ENCODE data around the gene SLC26A5.

SLC26A5 gene

DNA sequence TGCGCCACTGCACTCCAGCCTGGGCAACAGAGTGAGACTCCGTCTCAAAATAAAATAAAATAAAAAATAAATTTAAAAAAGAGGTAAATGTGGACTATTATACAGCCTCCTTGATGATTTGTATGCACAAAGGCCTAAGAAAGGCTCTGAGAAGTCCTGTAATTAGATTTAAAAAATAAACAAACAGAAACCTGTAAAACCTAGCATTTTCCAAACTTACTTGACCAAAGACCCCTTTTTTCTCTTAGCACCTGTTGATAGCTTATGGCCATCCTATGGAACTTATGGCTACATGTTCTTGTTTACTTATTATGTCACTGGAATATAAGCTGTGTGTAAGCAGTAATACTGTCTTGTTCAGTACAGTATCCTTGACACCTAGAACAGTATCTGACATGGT is 107.1 kb downstream of the SLC26A5 start:
- no peak for TF ChIP-seq ZBTB7A (IDR thresholded peaks at IDR 0.05; ENCODE audit: low read depth)
- TF ChIP-seq TEAD4 (IDR thresholded peaks at IDR 0.05), result no peak
- no peak for TF ChIP-seq FOXM1 (IDR thresholded peaks at IDR 0.05; ENCODE audit: borderline replicate concordance, low read depth)
- no peak for TF ChIP-seq TAF1 (IDR thresholded peaks at IDR 0.05; ENCODE audit: low read depth)
- TF ChIP-seq, protein P1, sequence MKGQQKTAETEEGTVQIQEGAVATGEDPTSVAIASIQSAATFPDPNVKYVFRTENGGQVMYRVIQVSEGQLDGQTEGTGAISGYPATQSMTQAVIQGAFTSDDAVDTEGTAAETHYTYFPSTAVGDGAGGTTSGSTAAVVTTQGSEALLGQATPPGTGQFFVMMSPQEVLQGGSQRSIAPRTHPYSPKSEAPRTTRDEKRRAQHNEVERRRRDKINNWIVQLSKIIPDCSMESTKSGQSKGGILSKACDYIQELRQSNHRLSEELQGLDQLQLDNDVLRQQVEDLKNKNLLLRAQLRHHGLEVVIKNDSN (IDR thresholded peaks at IDR 0.05), result no peak
- no peak for TF ChIP-seq YY1 (IDR thresholded peaks at IDR 0.05; ENCODE audit: low read depth)
- no peak for TF ChIP-seq TCF12 (IDR thresholded peaks at IDR 0.05; ENCODE audit: low read depth)
- no peak for TF ChIP-seq CEBPB (IDR thresholded peaks at IDR 0.05)
- TF ChIP-seq, protein P2, sequence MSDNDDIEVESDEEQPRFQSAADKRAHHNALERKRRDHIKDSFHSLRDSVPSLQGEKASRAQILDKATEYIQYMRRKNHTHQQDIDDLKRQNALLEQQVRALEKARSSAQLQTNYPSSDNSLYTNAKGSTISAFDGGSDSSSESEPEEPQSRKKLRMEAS (IDR thresholded peaks at IDR 0.05), result no peak
- no peak for TF ChIP-seq CREB1 (IDR thresholded peaks at IDR 0.05; ENCODE audit: low read depth)
- no peak for TF ChIP-seq EP300 (IDR thresholded peaks at IDR 0.05; ENCODE audit: borderline replicate concordance)
- no peak for TF ChIP-seq RAD21 (IDR thresholded peaks at IDR 0.05; ENCODE audit: low read depth)

DNA sequence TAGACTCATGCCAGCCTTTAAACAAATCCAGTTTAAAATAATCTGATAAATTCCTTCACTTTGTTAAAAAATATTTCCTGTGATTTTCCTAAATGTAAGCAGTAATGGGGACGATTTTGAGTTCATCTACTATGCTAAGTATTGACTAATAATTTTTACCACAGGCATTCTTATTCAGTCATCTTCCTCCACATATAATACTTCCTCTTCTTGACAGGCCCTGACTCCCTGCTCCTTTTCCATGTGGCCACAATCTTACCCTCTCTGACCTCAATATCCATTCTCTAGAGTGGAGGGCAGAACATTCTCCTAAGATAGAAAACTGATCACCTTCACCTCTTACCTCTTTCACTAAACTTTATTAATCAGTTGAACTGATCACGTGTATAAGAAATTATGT is 109.2 kb downstream of the SLC26A5 start:
- TF ChIP-seq ZBTB7A (IDR thresholded peaks at IDR 0.05; ENCODE audit: low read depth) (no peak), CEBPB (IDR thresholded peaks at IDR 0.05) (no peak), EP300 (IDR thresholded peaks at IDR 0.05; ENCODE audit: borderline replicate concordance) (no peak), NFIC (IDR thresholded peaks at IDR 0.05) (no peak), YY1 (IDR thresholded peaks at IDR 0.05; ENCODE audit: low read depth) (no peak), TAF1 (IDR thresholded peaks at IDR 0.05; ENCODE audit: low read depth) (no peak), FOXM1 (IDR thresholded peaks at IDR 0.05; ENCODE audit: borderline replicate concordance, low read depth) (no peak), TEAD4 (IDR thresholded peaks at IDR 0.05) (no peak), RAD21 (IDR thresholded peaks at IDR 0.05; ENCODE audit: low read depth) (no peak), CREB1 (IDR thresholded peaks at IDR 0.05; ENCODE audit: low read depth) (no peak), TCF12 (IDR thresholded peaks at IDR 0.05; ENCODE audit: low read depth) (no peak)
- TF ChIP-seq, protein P2 (IDR thresholded peaks at IDR 0.05), result no peak

DNA sequence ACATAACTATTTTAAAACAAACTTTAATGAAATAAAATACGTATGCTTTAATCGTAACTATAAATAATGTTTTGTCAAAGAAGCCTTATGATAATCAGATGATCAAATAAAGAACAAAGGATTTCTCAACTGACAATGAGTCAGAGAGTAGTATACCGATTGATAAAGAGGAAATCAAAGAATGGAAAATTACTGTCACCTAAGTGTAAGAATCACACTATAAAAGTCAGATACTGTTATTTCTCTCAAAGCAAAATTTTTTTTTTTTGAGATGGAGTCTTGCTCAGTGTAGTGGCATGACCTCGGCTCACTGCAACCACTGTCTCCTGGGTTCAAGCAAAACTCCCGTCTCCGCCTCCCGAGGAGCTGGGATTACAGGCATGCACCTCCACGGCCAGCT is 120.3 kb downstream of the SLC26A5 start:
- TF ChIP-seq, protein P1 (IDR thresholded peaks at IDR 0.05), result no peak
- no peak for TF ChIP-seq TAF1 (IDR thresholded peaks at IDR 0.05; ENCODE audit: low read depth)
- TF ChIP-seq ZBTB7A (IDR thresholded peaks at IDR 0.05; ENCODE audit: low read depth), result no peak
- no peak for TF ChIP-seq EP300 (IDR thresholded peaks at IDR 0.05; ENCODE audit: borderline replicate concordance)
- TF ChIP-seq EGR1 (IDR thresholded peaks at IDR 0.05), result no peak
- no peak for TF ChIP-seq TEAD4 (IDR thresholded peaks at IDR 0.05)
- TF ChIP-seq NFIC (IDR thresholded peaks at IDR 0.05), result no peak
- no peak for TF ChIP-seq CEBPB (IDR thresholded peaks at IDR 0.05)
- no peak for TF ChIP-seq TCF12 (IDR thresholded peaks at IDR 0.05; ENCODE audit: low read depth)
- TF ChIP-seq RAD21 (IDR thresholded peaks at IDR 0.05; ENCODE audit: low read depth), result no peak
- TF ChIP-seq YY1 (IDR thresholded peaks at IDR 0.05; ENCODE audit: low read depth), result no peak
- no peak for TF ChIP-seq CREB1 (IDR thresholded peaks at IDR 0.05; ENCODE audit: low read depth)

Measured in Ishikawa (cell line).